HepG2 (cell line): ENCODE data around the gene EHD1. TPM values are rescaled to one million over a fixed set of nuclear protein-coding genes. Genes with fewer than 3 reads are reported as not detected.

Source experiments
- CREB1 ChIP-seq, 2 experiments: fragments of 450-650 bp in 1 of 2; IDR thresholded peaks; 2 replicates each; pipeline ENCODE4 v1.6.1; 2016 to 2017; ENCODE audit warnings: control low read depth in 1 of 2, mild to moderate bottlenecking in 1 of 2, missing compliant biosample characterization in 1 of 2, missing genetic modification characterization in 1 of 2
- GZF1 ChIP-seq: sonication (generic); formaldehyde crosslinking; IDR thresholded peaks from 2 replicates; pipeline ENCODE4 v1.5.1; 2020; ENCODE audit warnings: mild to moderate bottlenecking, missing genetic modification reagents
- ISL2 ChIP-seq: sonication (generic); formaldehyde crosslinking; IDR thresholded peaks from 2 replicates; pipeline ENCODE4 v1.5.0; 2020; ENCODE audit warnings: missing genetic modification reagents
- KAT8 ChIP-seq: IDR thresholded peaks from 2 replicates; pipeline ENCODE4 v1.6.1; 2016; ENCODE audit warnings: missing genetic modification reagents, missing compliant biosample characterization
- MAZ ChIP-seq, 2 experiments: sonication (generic) in 1 of 2; formaldehyde crosslinking in 1 of 2; IDR thresholded peaks; 2 replicates each; pipeline versions ENCODE4 v1.5.0 to v1.6.1; 2012 to 2020; ENCODE audit warnings: low read depth in 2 of 2, mild to moderate bottlenecking in 2 of 2, borderline replicate concordance in 1 of 2, improper control_type of control experiment in 1 of 2, low read length in 1 of 2, missing genetic modification reagents in 1 of 2, moderate library complexity in 1 of 2
- NFRKB ChIP-seq: fragments of 450-650 bp; IDR thresholded peaks from 2 replicates; pipeline ENCODE4 v1.6.1; 2017
- SP1 ChIP-seq, 2 experiments: fragments of 450-650 bp in 1 of 2; sonication (generic) in 1 of 2; formaldehyde crosslinking in 1 of 2; IDR thresholded peaks; 2 replicates each; pipeline versions ENCODE4 v1.4.0 to v1.6.1; 2016 to 2020; ENCODE audit warnings: missing genetic modification reagents in 1 of 2
- XRCC5 ChIP-seq: fragments of 200-400 bp; formaldehyde crosslinking; optimal IDR thresholded peaks from 2 replicates; pipeline ENCODE3; 2017; ENCODE audit warnings: mild to moderate bottlenecking, low read length
- YY1 ChIP-seq: IDR thresholded peaks from 2 replicates; pipeline ENCODE4 v1.6.1; 2011; ENCODE audit warnings: low read length, low read depth, moderate library complexity, mild to moderate bottlenecking; ENCODE audit not compliant: insufficient read depth, insufficient replicate concordance
- ZNF124 ChIP-seq: sonication (generic); formaldehyde crosslinking; IDR thresholded peaks from 2 replicates; pipeline ENCODE4 v1.4.0; 2020; ENCODE audit warnings: missing genetic modification reagents
- ZNF34 ChIP-seq: sonication (generic); formaldehyde crosslinking; IDR thresholded peaks from 2 replicates; pipeline ENCODE4 v1.4.0; 2020; ENCODE audit warnings: mild to moderate bottlenecking, missing genetic modification reagents, borderline replicate concordance
- ZNF589 ChIP-seq: sonication (generic); formaldehyde crosslinking; conservative IDR thresholded peaks from 2 replicates; pipeline ENCODE4 v1.8.0; 2022; ENCODE audit warnings: mild to moderate bottlenecking, moderate library complexity, missing genetic modification reagents
- ZNF644 ChIP-seq: IDR thresholded peaks from 2 replicates; pipeline ENCODE4 v1.6.1; 2016; ENCODE audit warnings: low read depth
- ZNF761 ChIP-seq: sonication (generic); formaldehyde crosslinking; conservative IDR thresholded peaks from 2 replicates; pipeline ENCODE4 v1.4.0; 2020; ENCODE audit warnings: mild to moderate bottlenecking, missing genetic modification reagents
- ZNF766 ChIP-seq: sonication (generic); formaldehyde crosslinking; IDR thresholded peaks from 2 replicates; pipeline ENCODE4 v1.5.0; 2020; ENCODE audit warnings: missing genetic modification reagents, borderline replicate concordance
- polyA plus RNA-seq, 8 experiments: library from polyadenylated mRNA; depleted of rRNA in 3 of 8; stranded (reverse) in 7 of 8; unstranded in 1 of 8; fragments of >200 nt; fragmentation: Illumina TruSeq in 4 of 8; extraction: Trizol in 4 of 8; gene quantifications; 2 replicates each; pipeline versions ENCODE4 v1.2.1 to v1.2.3, GENCODE V29; 2011 to 2016; ENCODE audit warnings: low read depth in 4 of 8, missing spikeins in 1 of 8, mixed read lengths in 1 of 8; ENCODE audit not compliant: insufficient read depth in 1 of 8
- total RNA-seq, 5 experiments: library from RNA; depleted of rRNA; stranded (reverse); fragments of >200 nt; fragmentation: Illumina TruSeq; extraction: Trizol; gene quantifications; 2 replicates each; pipeline ENCODE4 v1.2.3, GENCODE V29; 2016; ENCODE audit warnings: low read depth in 1 of 5
- TF ChIP-seq, protein P1 (sequence below): sonication (generic); formaldehyde crosslinking; IDR thresholded peaks from one replicate; pipeline ENCODE4 v1.5.1; 2020; ENCODE audit warnings: mild to moderate bottlenecking, missing genetic modification reagents; ENCODE audit errors: not compliant biosample characterization
- TF ChIP-seq, protein P2 (sequence below): sonication (generic); formaldehyde crosslinking; IDR thresholded peaks from 2 replicates; pipeline ENCODE4 v1.8.1; 2023; ENCODE audit warnings: mild to moderate bottlenecking, inconsistent platforms, moderate library complexity, missing genetic modification reagents, borderline replicate concordance

Gene EHD1
- total and polyA plus RNA-seq, 2 of the 13 experiments (the other 11 are each of a cell fraction or from before 2014, with no cell fraction given) = 23.6 to 26.6 TPM

DNA sequence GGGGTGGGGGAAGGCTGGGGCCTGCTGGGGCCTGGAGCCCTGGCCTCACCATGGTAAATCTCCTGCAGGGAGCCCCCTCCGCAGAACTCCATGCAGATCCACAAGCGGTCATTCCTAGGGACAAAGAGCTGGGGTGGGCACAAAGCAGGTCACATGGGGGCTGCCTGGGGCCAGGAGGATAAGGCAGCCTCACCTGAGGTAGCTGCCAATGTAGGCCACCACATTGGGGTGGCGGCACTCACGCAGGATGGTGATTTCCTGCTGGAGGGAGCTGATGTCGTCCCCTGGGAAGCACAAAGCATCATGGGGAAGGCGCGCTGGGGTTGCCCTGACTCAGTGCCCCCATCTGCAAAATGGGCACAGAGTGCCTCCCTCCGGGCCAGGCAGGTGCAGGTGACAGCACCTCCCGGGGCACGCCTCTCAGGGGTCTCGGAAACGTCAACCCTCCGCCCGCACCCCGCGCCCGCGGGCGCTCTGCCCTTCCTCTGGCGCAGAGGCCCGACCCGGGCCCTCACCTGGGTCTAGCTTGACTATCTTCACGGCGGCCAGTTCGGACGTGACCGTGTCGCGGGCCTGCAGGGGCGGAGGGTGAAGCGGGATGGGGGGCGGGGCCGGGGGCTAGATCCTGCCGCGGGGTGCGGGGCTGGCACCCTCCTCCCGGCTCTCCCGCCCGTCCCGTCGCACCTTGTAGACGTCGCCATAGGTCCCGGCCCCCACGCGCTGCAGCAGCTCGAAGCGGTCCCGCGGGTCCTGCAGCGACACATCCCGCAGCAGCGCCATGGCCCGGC is 75.9 kb downstream of the EHD1 start (continued):
- TF ChIP-seq, protein P1, sequence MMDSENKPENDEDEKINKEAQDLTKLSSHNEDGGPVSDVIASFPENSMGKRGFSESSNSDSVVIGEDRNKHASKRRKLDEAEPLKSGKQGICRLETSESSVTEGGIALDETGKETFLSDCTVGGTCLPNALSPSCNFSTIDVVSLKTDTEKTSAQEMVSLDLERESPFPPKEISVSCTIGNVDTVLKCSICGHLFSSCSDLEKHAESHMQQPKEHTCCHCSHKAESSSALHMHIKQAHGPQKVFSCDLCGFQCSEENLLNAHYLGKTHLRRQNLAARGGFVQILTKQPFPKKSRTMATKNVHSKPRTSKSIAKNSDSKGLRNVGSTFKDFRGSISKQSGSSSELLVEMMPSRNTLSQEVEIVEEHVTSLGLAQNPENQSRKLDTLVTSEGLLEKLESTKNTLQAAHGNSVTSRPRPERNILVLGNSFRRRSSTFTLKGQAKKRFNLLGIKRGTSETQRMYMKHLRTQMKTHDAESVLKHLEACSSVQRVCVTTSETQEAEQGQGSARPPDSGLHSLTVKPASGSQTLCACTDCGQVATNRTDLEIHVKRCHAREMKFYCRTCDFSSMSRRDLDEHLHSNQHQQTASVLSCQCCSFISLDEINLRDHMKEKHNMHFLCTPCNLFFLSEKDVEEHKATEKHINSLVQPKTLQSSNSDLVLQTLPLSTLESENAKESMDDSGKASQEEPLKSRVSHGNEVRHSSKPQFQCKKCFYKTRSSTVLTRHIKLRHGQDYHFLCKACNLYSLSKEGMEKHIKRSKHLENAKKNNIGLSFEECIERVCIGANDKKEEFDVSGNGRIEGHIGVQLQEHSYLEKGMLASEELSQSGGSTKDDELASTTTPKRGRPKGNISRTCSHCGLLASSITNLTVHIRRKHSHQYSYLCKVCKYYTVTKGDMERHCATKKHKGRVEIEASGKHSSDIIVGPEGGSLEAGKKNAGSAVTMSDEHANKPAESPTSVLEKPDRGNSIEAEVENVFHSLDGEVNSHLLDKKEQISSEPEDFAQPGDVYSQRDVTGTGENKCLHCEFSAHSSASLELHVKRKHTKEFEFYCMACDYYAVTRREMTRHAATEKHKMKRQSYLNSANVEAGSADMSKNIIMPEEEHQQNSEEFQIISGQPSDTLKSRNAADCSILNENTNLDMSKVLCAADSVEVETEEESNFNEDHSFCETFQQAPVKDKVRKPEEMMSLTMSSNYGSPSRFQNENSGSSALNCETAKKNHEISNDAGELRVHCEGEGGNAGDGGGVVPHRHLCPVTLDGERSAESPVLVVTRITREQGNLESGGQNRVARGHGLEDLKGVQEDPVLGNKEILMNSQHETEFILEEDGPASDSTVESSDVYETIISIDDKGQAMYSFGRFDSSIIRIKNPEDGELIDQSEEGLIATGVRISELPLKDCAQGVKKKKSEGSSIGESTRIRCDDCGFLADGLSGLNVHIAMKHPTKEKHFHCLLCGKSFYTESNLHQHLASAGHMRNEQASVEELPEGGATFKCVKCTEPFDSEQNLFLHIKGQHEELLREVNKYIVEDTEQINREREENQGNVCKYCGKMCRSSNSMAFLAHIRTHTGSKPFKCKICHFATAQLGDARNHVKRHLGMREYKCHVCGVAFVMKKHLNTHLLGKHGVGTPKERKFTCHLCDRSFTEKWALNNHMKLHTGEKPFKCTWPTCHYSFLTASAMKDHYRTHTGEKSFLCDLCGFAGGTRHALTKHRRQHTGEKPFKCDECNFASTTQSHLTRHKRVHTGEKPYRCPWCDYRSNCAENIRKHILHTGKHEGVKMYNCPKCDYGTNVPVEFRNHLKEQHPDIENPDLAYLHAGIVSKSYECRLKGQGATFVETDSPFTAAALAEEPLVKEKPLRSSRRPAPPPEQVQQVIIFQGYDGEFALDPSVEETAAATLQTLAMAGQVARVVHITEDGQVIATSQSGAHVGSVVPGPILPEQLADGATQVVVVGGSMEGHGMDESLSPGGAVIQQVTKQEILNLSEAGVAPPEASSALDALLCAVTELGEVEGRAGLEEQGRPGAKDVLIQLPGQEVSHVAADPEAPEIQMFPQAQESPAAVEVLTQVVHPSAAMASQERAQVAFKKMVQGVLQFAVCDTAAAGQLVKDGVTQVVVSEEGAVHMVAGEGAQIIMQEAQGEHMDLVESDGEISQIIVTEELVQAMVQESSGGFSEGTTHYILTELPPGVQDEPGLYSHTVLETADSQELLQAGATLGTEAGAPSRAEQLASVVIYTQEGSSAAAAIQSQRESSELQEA = no peak
- no peak for TF ChIP-seq KAT8
- no peak for TF ChIP-seq ISL2 (CRISPR knock-in tag)
- no peak for TF ChIP-seq ZNF644 (CRISPR knock-in tag)
- no peak for TF ChIP-seq MAZ (IDR thresholded peaks at IDR 0.05; ENCODE audit: borderline replicate concordance, low read depth, low read length)
- 0 out of 2 replicates have a peak, but pooled peaks have one; percentile 11 for TF ChIP-seq MAZ (CRISPR knock-in tag; IDR thresholded peaks at IDR 0.05; ENCODE audit: low read depth)
- no peak for TF ChIP-seq ZNF761 (CRISPR knock-in tag)
- no peak for TF ChIP-seq SP1 (IDR thresholded peaks at IDR 0.05)
- TF ChIP-seq SP1 (CRISPR knock-in tag; IDR thresholded peaks at IDR 0.05) = peak; percentile 3; the same call in 1 of the 2 replicates
- TF ChIP-seq, protein P2, sequence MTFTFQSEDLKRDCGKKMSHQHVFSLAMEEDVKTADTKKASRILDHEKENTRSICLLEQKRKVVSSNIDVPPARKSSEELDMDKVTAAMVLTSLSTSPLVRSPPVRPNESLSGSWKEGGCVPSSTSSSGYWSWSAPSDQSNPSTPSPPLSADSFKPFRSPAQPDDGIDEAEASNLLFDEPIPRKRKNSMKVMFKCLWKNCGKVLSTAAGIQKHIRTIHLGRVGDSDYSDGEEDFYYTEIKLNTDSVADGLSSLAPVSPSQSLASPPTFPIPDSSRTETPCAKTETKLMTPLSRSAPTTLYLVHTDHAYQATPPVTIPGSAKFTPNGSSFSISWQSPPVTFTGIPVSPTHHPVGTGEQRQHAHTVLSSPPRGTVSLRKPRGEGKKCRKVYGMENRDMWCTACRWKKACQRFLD (CRISPR knock-in tag) = no peak
- TF ChIP-seq YY1 = no peak
- no peak for TF ChIP-seq ZNF766 (CRISPR knock-in tag)
- TF ChIP-seq ZNF589 (CRISPR knock-in tag) = no peak
- no peak for TF ChIP-seq CREB1 (IDR thresholded peaks at IDR 0.05)
- no peak for TF ChIP-seq CREB1 (CRISPR knock-in tag; IDR thresholded peaks at IDR 0.05)
- no peak for TF ChIP-seq GZF1
- TF ChIP-seq NFRKB = no peak
- no peak for TF ChIP-seq ZNF124 (CRISPR knock-in tag)
- TF ChIP-seq XRCC5 = no peak
- TF ChIP-seq ZNF34 (CRISPR knock-in tag) = no peak
